D721Med (cell line): ENCODE results near the gene PLA2R1.

ENCODE experiments used
- DNase-seq: peaks from one replicate; pipeline ENCODE4 v3.0.0; 2011; ENCODE audit warnings: low spot score; ENCODE audit not compliant: insufficient read length
- FAIRE-seq: peaks from 2 replicates; lab custom pipeline; 2011; peaks lifted over from hg19 to GRCh38; lab: Jason Lieb, UNC
- CTCF ChIP-seq: IDR thresholded peaks from 2 replicates; pipeline ENCODE4 v1.5.1; 2012; ENCODE audit warnings: mild to moderate bottlenecking, control low read depth; ENCODE audit not compliant: insufficient read depth; ENCODE audit errors: missing control alignments

Gene PLA2R1

GRCh38 chr2:160062292-160063005 is at the start of gene PLA2R1:
Gene PLA2R1 (minus strand): TSS chr2:160062615. CDS start chr2:160062403, 212 bp downstream.
- TF ChIP-seq CTCF = no peak
- FAIRE-seq = no peak
- DNase-seq = no peak

GRCh38 chr2:160110674-160111239 is 48.3 kb upstream of the PLA2R1 start:
- DNase-seq = no peak
- no peak for TF ChIP-seq CTCF
- no peak for FAIRE-seq

GRCh38 chr2:160109939-160110673 is 47.7 kb upstream of the PLA2R1 start:
- peak; percentile 89 for TF ChIP-seq CTCF
- DNase-seq = no peak
- no peak for FAIRE-seq

GRCh38 chr2:160109243-160109642 is 46.8 kb upstream of the PLA2R1 start:
- no peak for TF ChIP-seq CTCF
- no peak for DNase-seq
- no peak for FAIRE-seq

- FAIRE-seq = no peak
- no peak for TF ChIP-seq CTCF
Observed at GRCh38 chr2:160108646-160109045, 46.2 kb upstream of the PLA2R1 start.

GRCh38 chr2:160105366-160105765 is 43.0 kb upstream of the PLA2R1 start:
- DNase-seq = no peak
- FAIRE-seq = no peak
- TF ChIP-seq CTCF = no peak

More at GRCh38 chr2:160108646-160109045, 46.2 kb upstream of the PLA2R1 start:
- no peak for DNase-seq
